Stimulated activated CD8-positive, alpha-beta memory T cell treated with anti-CD3 and anti-CD28 coated beads, Interleukin-4, amount 100 ng/mL, for 4 hours (primary cell): ENCODE data around the gene TMPRSS9.

Source experiments
- DNase-seq, 2 donors: peaks; one replicate each; pipeline ENCODE4 v3.0.0-alpha.2; 2020; ENCODE audit warnings: low read depth in 2 of 2, low spot score in 1 of 2

TMPRSS9 gene

DNA sequence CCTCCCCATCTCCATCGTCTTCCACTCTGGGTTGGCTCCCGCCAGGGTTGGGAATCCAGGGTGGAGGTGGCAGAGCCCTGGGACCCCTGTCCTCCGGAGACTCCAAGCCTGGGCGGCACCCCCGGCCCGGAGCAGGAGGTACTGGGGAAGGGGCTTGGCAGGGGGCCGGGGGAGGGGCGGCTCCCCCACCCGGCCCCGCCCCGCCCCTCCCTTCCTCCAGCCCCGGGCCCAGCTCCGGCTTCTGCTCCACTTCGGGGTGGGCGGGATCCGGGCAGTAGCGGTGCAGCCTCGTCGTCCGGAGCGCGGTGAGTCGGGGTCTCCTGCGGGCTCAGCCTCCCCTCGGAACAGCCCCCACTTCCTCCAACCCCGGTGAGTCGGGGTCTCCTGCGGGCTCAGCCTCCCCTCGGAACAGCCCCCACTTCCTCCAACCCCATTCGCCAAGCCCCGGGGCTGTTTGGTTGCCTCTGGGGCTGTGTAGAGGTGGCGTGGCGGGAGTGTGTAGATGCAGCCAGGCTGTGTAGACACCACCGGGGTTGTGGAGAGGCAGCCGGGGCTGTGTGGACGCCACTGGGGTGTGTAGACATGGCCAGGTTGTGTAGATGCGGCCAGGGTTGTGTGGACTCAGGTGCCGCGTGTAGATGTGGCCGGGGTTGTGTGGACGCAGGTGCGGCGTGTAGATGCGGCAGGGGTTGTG is at the start of gene TMPRSS9:
Gene TMPRSS9, plus strand, starts transcription at position 274 of the 694 bp plus-strand sequence. CDS start 29,521 bp downstream, outside the sequence.
- DNase-seq: no peak

DNA sequence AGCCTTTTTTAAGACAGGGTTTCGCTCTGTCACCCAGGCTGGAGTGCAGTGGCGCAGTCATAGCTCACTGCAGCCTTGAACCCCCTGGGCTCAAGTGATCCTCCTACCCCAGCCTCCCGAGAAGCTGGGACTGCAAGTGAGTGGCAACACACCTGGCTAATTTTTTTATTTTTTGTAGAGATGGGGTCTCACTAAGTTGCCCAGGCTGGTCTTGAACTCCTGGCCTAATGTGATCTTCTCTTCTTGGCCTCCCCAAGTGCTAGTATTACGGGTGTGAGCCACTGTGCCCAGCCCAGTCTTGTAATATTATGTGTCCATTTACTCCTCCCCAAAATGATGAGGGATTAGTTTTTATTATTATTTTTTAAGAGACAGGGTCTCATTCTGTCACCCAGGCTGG is 49.0 kb upstream of the TMPRSS9 start:
- DNase-seq: no peak

DNA sequence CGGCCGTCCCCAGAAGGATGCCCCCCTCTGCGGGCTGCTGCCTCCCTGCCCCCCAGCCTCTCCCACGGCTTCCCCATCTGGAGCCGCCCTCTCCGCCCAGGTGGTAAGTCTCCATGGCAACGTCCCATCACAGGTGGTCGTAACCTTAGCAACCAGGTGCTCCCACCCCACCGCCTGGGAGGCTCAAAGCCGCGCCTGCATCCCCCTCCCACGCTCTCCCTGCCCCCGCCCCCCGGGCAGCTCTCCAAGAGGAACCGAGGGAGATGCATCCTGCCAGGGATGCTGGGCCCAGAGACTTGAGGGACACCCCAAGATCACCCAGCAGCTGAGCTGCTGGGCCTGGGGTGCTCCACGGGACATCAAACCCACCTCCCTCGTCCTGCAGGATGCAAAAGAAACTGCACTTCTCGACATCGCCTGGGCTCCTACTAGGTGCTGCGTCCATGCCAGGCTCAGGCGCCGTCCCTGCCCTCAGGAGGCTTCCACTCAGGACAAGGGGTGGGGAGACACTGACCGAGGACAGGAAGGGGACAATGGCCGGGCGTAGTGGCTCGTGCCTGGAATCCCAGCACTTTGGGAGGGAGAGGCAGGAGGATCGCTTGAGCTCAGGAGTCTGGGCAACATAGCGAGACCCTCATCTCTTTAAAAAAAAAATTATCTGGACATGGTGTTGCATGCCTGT is 47.1 kb upstream of the TMPRSS9 start:
- no peak for DNase-seq

DNA sequence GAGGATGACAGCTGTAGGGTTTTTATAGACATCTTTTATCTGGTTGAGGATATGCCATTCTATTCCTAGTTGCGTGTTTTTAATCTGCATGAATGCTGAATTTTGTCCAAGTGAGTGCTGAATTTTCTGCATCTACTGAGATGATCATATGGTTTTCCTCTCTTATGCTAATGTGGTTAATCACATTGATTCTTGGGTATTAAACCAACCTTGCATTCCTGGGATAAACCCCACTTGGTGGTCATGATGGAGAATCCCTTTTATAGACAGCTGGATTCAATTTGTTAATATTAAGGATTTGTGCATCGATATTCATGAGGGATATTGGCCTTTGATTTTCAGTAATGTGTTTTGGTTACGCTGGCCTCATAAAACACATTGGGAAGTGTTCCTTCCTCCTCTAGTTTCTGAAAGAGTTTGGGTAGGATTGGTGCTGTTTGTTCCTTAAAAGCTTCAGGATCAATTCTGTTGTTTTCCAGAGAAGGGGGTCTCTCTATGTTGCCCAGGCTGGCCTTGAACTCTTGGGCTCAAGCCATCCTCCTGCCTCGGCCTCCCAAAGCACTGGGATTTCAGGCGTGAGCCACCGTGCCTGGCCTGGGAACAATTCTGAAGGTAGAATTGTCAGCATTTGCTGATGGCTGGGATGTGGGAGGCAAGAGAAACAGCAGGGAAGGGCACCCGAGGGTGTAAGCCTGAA is 44.8 kb upstream of the TMPRSS9 start:
- no peak for DNase-seq

DNA sequence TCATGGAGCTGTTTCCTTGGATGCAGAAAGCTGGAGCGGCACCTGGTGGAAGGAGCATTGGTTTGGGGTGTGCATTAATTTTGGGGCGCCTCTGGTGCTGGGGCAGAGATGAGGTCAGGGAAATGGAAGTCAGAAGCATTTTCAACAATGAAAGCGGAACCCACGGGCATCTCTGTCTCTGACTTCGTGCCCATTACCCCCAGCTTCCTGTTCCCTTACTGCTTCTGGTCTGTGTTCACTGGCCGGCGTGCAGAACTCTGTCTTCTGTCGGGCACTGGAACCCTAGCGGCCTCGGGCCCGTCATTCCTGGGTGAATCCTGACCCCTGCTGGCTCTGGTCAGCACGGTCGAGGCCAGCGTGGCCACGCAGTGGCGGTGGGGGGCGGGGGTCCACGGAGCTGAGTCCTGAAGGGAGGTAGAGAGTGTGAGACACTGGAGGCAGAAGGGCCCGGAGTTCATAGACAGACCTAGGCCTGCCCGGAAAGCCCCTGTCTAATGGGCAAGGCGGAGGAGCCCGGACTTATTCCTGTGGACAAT is 44.2 kb upstream of the TMPRSS9 start:
- DNase-seq: no peak

DNA sequence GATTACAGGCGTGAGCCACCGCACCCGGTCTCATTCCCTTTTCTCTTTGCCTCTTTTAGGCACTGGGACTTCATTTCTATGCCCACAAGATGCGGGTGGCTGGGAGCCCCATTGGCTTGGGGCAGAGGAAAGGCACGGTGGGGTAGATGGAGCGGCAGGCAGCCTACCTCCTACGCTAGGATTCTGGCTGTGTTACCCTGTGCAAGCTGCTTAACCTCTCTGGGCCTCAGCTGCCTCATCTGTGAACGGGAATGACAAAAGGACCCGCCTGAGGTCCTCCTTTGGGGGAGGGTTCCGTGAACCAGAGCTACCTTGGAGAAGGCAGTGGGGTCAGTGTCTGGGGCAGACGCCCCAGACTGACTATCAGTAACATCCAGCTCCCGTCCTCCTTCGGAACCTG is 42.8 kb upstream of the TMPRSS9 start:
- no peak for DNase-seq

DNA sequence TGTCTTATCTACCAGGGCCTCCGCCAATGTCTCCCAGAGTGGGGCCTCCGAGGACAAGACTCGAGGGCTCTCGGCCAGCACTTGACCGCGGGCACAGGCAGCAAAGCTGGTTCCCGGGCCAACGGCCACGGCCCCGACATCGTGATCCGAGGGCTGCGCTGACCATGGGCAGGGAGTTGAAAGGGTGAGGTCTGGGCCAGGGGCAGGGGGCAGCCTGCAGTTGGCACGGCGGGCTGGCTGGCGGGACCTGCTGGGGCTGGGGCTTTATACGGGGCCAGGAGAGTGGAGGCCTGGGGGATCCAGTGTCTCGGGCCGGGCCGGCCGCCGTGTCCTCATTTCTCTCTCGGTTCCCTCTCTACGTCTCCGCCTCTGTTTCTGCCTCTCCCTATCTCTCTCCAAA is 42.3 kb upstream of the TMPRSS9 start:
- no peak for DNase-seq

DNA sequence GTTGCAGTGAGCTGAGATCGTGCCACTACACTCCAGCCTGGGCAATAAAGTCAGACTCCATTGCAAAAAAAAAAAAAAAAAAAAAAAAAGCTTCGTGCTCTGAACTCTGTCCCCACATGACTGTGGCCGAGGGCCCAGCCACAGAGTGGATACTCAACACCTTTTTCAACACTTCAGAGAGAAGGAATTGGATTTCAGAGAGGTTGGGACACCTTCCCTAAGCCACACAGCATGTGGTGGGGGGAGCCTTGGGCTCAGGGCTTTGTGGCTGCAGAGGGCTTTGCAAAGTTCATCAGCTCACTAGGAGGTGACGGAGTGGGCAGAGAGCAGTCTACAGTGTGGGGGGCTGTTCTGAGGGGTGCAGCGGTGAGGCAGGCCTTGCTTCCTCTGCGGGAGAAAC is 41.1 kb upstream of the TMPRSS9 start:
- DNase-seq: no peak

DNA sequence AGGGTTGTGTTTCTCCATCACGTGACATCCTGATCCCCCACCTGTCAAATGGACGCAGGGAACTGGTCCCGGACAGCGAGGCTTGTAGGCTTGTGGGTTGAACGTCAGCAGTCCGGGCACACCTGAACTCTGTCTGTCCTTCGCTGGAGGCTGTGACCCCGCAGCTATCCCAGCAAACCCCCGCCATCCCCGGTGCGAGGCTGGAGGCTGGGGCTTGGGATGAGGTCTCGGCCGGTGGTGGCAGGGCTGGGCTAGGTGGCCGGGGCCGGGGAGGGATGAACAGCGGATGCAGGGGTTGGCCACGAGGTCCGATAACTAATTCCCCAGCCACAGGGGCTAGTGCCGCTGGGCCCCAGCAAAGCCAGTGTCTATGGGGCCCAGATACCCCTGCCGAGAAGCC is 40.5 kb upstream of the TMPRSS9 start:
- no peak for DNase-seq

DNA sequence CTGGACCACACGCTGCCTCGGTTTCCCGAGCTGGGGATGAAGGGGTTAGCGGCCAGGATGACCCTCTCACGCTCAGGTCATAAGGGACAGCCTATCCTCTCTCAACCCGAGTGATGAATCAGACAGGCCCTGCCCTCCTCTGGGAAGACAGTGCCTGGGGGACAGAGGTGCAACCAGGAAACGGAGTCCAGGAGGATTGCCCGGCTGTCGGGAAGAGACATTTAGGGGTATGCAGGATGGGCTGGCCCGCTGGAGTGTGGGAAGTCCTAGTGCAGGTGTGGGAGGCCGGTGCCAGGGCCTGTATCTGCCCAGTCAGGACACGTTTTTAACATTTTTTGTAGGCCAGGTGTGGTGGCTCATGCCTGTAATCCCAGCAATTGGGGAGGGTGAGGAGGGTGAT is 40.0 kb upstream of the TMPRSS9 start:
- no peak for DNase-seq

DNA sequence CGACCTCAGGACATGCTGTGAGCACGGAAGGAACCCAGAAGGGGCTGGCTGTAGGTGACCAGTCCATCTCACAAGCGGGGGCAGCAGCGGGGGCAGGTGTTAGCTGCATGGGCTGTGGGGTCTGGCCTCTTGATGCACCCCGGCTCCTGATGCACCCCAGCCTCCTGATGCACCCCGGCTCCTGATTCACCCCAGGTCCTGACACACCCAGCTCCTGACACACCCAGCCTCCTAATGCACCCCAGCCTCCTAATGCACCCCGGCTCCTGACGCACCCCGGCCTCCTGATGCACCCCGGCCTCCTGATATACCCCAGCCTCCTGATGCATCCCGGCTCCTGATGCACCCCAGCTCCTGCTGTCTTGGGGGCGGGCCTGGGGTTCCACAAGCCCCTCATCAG is 39.1 kb upstream of the TMPRSS9 start:
- DNase-seq: no peak

DNA sequence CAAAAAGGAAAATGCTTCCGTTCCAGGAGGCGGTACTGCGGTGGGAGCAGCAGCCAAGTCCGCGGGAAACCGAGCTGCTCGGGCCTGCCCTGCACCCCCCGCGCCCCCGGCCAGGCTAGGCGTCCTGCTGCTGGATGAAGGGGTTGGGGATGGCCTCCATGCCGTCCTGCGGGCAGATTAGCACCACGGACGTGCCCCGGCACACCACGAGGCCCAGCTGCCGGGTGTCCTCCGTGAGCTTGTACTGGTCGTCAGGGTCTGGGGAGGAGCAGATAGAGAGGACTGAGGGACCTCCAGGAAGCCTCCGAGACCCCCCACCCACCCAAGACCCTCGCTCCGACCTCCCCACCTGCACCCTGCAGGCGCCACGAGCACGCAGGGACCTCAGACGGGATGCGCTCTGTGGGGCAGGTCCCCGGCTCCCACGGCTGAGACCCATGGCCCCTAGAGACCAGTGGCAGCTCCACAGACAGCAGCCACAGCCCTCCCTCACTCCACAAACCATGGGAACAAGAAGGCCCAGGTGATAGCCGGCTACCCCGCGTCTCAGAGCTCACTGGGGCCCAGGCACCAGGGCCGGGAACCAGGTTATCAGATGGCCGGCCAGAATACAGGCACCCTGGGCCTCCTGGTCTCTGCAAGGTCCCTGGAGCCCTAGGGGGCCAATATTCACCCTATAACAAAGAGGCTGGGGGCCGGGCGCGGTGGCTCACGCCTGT is 38.3 kb upstream of the TMPRSS9 start:
- DNase-seq: no peak

DNA sequence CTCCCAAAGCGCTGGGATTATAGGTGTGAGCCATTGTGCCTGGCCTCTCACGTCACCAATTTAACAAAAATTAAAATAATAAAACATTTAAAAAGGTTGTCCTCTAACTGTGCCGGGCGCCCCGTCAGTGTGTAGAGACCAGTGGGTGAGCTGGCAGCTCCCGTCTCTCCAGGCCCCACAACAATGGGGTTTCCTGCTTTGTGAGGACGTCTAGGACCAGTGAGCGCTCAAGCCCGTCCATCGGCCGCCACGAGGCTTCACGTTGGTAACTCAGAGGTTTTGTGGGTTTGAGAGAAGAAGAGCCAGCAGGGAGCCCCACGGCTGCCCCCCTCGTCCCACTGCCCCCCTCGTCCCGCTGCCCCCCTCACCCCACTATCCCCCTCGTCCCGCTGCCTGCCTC is 36.4 kb upstream of the TMPRSS9 start:
- no peak for DNase-seq

DNA sequence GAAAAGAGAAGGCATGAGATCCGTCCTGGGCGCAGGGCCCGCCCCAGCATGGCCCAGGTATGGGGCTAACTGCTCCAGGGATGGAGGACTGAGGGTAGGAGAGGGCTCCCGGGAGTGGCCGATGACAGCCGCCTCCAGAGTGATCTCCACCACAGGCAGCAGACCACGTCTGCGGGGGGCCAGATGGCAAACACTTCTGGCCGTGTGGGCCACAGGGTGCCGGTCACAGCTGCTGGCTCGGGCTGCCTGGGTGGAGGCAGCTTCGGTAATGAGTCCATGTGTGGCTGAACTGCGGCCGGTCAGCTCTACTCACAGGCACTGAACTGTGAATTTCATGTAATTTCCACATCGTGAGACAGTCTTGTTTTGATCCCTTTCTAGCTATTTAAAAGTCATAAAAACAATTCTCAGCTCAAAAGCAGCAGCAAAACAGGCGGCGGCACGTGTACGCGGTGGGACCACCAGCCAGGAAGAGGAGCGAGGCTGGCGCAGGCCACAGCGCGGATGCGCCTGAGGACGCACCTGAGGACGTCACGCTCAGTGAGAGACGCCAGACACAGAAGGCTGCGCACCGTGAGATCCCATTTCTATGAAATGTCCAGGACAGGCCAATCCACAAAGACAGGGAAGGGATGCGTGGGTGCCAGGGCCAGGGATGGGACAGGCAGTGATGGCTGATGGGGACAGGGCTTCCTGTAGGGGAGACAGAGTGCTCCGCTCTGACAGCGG is 35.7 kb upstream of the TMPRSS9 start:
- no peak for DNase-seq

DNA sequence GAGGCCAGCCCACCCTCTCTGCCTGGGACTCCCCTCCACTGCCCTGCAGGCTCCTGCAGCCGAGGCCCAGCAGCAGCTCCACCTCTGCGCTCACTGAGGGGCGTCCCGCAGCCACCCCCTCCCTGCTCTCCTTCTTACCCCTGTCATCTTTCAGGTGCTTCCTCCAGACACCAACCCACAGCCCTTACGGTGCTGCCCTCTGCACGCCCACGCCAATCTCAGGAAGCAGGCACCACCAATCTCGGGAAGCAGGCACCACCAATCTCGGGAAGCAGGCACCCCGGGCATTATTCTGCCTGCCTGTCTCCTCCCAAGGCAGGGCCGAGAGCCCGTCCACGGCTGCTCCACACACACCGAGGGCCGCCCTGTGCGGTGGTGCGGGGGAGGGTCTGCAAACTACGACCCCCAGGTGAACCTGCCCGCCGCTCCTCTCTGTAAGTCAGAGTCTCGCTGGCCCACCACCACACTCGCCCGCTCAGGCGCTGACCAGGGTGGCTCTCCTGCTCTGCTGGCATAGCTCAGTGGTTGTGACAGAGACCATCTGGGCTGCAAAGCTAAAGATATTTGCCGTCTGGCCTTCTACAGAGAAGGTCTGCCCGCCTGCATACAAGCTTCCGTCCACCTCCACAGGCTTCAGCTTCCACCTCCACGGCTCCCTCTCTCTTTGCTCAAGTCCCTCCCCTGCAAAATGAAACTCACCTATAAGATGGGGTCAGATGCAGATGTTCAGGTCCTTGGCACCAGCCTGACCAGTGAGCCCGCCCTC is 34.6 kb upstream of the TMPRSS9 start:
- DNase-seq: no peak

DNA sequence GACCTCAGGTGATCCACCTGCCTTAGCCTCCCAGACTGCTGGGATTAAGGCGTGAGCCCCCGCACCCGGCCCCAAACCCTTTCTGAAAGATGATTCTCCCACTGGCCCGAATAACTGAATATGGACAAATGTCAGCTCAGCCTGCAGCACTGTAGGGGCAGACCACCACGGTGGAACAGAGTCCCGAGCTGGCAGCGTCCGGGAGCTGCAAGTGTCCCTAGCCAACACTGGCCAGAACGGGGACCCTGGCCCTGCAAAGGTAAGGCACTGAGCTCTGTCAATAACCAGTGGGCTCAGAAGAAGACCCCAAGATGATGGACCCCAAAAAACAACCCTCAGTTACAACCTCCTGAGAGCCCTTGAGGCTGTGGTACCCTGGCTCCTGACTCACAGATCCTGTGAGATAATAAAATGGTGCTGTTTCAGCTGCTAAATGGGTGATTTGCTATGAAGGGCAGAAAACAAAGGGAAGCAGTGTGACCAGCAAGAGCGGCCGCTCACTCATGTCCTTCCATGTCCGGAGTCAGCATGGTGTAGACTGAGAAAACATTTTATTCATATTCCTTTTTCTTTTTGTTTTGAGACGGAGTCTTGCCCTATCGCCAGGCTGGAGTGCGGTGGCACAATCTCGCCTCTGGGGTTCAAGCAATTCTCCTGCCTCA is 33.2 kb upstream of the TMPRSS9 start:
- DNase-seq: no peak

DNA sequence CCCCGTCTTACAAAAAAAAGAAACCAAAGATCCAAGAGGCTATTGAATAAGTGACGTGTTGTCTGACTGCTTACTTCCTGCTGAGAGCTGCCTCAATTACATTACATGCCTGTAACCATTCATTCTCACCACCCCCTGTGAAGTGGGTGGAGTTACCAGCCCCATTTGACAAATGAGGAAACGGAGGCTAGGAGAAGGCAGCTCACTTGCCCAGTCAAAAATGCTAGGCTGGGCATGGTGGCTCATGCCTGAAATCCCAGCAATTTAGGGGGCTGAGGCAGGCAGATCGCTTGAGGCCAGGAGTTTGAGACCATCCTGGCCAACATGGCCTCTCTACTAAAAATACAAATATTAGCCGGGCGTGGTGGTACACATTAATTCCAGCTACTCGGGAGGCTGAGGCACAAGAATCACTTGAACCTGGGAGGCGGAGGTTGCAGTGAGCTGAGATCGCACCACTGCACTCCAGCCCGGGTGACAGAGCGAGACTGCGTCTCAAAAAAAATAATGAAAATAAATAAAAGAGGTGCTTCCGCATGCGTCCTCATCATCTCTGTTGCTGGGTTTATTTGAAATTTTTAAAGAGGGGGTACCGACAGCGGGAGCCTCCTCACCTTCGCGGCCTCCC is 32.2 kb upstream of the TMPRSS9 start:
- peak; percentile 16 to 32 for DNase-seq

DNA sequence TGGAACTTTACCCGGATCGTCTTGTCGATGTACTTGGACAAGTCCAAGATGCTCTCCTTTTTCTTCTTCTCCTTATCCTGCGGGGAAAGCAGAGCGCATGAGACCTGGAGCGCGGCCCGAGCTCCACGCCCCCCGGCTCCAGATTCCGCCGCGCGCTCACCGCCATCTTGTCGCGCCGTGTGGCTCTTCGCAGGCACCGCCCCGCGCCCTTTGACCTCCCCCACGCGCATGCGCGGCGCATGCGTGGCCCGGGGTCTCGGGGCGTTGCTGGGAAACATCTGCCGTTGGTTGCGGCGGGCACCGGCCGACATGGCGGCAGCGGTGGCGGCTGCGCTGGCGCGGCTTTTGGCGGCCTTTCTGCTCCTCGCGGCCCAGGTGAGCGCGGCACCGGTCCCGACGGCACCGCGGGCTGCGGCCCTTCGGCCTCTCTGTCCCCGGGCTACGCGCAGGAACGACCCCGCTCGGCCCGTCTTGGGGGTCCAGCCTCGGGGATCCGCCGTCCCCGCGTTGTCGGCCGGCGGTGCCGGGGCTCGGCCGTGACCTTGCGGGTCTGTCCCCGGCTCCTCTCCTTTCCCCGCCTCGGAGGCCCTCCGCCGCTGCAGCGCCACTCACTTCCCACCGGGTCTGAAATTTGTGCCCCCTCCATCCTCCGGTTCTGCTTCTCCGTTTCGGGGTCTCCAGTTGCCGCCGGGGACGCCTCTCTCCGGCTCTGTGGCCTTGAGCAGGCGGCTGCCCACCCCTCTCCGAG is 31.5 kb upstream of the TMPRSS9 start, which contains the start of the genes LSM7 and SPPL2B:
Gene LSM7, minus strand, starts transcription at position 186 of the 748 bp plus-strand sequence. Its CDS starts 20 bp downstream, at position 166.
Gene SPPL2B, plus strand, starts transcription at position 284 of the 748 bp plus-strand sequence. Its CDS starts 26 bp downstream, at position 310.
- DNase-seq: peak; percentile 76 to 84
